ENCODE measurements around the gene RPA1.
"Not testable (repeated sequence)": the region's sequence is repeated elsewhere in the genome, so short reads cannot be mapped to it uniquely, and the experiment has no call there.

RPA1 gene

GRCh38 chr17:1820528-1821252 lies 9.1 kb upstream of the RPA1 start:
- no peak for DNase-seq

DNA sequence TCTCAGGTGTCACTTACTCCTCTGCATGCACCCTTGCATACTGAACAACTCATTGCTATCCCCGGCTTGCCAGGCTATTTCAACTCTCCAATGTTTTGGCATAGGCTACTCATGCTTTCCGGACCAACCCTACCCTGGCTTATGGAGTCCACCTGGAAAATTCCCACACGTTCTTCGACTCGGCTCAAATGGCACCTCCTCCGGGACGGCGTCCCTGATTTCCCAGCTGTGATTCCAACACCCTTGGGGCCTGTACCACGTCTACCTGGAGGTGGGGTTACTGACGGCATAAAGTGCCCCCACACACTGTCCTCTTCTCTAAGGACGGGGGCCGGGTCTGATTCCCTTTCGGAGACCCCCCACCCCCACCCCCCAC lies 601 bp upstream of the RPA1 start:
- no peak for DNase-seq

DNA sequence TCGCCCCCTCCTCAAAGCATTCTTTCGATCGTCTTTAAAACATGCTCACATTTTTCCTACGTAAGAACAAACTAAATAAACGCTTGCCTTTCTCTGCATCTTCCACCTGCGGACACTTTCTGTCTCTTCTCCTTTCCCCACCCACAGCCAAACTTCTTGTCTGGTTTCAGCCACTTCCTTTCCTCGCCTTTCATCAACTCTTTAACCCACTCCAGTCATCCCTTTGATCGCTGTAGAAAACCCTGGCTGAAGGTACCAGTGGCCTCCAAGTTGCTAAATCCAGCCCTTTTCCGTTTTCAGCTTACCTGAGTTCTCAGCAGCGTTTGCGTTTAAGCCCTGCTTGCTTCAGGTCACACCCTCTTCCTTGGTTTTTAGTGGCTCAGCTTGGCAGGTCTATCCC lies 483 bp downstream of the RPA1 start:
- peak; percentile 8 for DNase-seq

DNA sequence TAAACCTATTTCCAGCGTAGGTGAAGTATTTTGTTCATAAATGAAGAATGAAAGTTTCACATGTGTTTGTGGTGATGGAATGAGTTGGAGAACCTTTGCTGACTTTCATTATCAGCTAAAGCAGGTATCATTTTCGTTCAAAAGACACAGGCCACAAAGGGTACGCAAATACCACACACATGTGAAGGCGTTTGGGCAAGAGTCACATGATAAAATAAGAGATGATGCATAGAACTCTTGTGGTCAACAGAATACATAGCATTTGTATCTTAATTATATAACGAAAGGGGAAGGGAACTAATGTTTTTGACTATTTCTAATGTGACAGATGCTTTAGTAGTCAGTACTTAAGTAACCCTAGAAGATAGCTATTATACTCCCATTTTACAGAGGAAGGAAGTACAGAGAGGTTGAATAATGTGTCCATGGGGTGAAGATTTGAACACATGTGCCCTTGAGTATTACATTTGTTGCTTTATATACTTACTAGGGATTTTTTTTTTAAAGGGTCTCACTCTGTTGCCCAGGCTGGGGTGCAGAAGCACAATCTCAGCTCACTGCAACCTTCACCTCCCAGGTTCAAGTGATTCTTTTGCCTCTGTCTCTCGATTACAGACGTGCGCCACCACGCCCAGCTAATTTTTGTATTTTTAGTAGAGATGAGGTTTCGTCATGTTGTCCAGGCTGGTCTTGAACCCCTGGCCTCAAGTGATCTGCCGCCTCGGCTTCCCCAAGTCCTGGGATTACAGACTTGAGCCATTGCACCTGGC lies 4.8 kb downstream of the RPA1 start:
- no peak for DNase-seq

DNA sequence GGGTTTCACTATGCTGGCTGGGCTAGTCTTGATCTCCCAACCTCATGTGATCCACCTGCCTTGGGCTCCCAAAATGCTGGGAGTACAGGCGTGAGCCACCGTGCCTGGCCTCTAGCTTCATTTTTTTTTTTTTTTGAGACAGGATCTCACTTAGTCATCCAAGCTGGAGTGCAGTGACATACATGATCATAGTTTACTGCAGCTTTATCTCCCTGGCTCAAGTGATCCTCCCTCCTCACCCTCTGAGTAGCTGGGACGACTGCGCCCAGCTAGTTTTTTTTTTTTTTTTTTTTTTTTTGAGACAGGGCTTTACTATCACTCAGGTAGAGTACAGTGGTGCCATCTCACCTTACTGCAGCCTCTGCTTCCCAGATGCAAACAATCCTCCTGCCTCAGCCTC lies 9.7 kb downstream of the RPA1 start:
- DNase-seq, result no peak

DNA sequence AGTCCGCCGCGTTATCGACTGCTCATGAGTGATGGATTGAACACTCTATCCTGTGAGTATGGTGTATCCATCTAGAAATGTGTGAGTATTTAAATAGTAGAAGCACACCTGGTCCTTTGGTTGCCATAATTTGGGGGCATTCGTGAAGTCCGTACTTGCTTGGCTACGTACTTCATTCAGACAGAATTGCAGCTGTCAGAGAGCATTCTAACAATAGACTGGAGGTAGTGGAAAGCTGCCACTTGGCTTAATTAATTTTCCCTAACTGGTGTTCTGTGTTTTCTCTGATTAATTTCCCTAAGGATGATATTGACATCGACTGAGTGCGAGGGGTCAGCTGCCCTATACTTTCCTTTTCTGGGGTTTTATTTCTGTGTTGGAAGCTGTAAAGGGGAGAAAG lies 14.1 kb downstream of the RPA1 start:
- no peak for DNase-seq

- no peak for DNase-seq
Observed at GRCh38 chr17:1847191-1847590, 17.4 kb downstream of the RPA1 start.

DNA sequence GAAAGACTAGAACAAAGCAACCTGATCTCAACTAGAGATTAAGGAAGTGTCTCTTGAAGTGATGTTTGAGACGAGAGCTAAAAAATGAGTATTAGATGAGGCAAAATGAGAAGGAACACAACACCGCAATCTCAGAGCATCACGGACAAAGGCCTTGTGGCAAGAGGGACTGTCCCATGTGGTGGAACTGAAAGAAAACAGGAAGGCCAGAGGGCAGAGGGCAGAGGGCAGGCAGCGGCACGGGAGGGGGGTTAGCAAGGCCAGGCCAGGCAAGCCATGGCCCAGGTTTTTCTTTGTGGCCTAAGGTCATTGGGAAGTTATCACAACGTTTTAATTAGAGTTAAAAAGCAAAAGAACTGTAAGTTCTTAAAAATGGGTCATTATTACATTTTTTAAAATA lies 22.5 kb downstream of the RPA1 start:
- no peak for DNase-seq

- DNase-seq, result no peak
Observed at GRCh38 chr17:1853698-1854097, 23.9 kb downstream of the RPA1 start.

- not testable (repeated sequence) for DNase-seq
Observed at GRCh38 chr17:1856462-1856861, 26.7 kb downstream of the RPA1 start.

DNA sequence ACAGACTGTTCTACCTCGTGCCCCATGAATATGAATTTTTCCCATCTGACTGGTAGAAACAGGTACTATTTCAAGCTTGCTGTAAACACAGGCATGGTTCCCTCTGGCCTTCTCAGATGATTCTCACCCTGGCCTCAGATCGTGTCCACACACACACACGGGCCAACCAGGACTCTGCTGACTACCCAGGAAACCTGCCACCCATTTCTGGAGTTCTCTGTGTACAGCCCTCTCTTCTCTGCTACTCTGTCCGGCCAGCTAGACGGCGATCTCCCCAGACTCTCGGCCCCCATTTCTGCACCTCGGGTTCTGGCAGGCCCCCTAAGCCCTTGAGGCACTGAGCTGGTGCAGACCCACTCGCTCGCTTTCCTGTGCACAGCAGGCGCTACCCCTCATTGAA lies 31.2 kb downstream of the RPA1 start:
- DNase-seq, result no peak

- no peak for DNase-seq
Observed at GRCh38 chr17:1861391-1862010, 31.7 kb downstream of the RPA1 start.

GRCh38 chr17:1865252-1866037 lies 35.6 kb downstream of the RPA1 start:
- DNase-seq, result peak; percentile 42

GRCh38 chr17:1867307-1867706 lies 37.5 kb downstream of the RPA1 start:
- DNase-seq, result no peak

DNA sequence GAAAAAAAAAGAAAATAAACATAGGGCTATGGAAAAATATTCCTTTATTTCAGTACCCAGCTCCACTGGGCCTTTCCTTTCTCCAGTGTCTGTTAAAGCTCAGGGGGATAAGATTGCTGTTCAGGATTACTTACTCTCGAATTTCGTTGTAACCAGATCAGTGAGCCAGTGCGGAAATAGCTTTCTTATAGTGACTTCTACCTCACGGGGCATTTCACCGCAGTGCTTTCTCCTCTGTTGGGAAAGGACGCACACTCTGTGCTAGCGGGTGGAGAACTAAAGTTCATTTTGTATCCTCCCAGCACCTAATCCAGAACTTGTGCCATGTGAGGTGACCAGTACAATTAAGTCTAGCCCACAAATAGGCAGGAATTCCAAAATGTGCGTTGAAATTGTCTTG lies 38.3 kb downstream of the RPA1 start:
- no peak for DNase-seq

GRCh38 chr17:1870592-1870991 lies 40.8 kb downstream of the RPA1 start:
- no peak for DNase-seq

GRCh38 chr17:1871756-1872155 lies 42.0 kb downstream of the RPA1 start:
- DNase-seq, result no peak

DNA sequence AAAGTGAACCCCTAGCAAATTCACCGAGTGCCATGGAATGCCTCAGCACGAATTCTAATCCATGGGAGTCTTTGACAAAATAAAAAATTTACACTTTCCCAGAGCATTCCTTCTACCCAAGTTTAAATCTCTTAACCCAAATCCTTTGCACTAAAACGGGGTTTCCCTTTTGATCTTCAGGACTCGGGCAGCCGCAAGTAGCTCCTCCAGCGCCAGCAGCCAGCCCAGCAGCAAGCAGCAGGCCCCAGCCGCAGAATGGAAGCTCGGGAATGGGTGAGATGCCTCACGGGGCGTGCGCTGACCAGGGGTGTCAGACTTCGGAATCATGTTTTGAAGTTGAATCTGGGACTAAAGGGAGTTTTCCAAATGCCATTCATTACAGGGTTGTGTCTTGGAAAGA lies 42.4 kb downstream of the RPA1 start:
- no peak for DNase-seq

DNA sequence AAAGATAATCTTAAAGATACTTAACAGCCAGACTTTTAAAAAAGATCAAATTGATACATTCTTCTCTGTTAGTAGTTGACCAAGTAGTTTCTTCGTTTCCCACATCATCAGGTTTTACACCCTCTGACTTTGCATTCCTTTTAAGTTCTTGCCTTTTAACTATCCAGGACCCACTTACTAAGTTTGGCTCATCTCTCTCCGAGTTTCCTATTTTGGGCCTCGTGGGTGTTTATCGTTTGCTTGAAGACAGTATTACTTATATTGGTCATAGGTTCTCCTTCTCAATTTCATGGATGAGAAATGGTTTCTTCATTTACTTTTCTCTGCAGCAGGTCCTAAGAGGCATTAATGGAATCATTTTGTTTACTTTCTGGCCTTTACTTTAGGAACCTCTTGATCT lies 43.2 kb downstream of the RPA1 start:
- no peak for DNase-seq

- DNase-seq, result no peak
Observed at GRCh38 chr17:1873418-1873817, 43.6 kb downstream of the RPA1 start.

GRCh38 chr17:1875597-1875996 lies 45.8 kb downstream of the RPA1 start:
- DNase-seq, result no peak

DNA sequence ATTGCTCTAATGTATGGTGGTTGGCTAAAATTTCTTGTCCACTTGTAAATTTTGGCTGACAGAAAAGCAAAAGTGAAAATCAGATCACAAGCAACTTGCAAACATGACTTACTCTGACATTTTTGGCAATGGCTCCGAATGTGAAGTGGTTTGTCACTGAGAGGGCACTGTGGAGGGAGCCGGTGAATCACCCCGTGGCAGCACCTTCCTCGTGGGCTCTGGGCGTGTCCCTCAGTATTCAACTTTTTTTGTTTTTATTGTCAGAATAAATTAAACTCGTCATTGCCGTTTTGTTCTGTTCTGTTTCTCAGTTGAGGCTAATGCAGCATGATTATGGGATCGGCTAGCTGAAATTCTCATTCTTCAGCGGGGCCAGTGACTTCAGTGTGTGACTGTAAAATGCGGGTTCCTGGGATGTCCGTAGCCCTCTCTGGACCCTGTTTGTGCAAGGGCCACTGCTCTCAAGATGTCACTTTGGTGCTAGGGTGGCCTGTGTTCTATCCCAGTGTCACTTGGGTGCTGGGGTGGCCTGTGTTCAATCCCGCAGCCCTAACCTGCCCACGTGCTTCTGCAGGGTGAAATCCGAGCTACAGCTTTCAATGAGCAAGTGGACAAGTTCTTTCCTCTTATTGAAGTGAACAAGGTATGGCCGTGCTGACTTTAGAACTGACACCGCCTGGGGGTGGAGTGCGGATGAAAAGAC lies 48.8 kb downstream of the RPA1 start:
- no peak for DNase-seq

Data from stimulated activated CD4-positive, alpha-beta T cell treated with anti-CD3 and anti-CD28 coated beads, Interleukin-4, amount 100 ng/mL, for 1 hour (primary cell).